IMR-90 (cell line): ENCODE data around the gene CTIF.

Source experiments
- BHLHE40 ChIP-seq: fragments of 150-350 bp; IDR thresholded peaks from 2 replicates; pipeline ENCODE4 v1.6.1; 2016; ENCODE audit warnings: mild to moderate bottlenecking, low read depth, low read length
- CEBPB ChIP-seq: IDR thresholded peaks from 2 replicates; pipeline ENCODE4 v1.6.1; 2012; ENCODE audit warnings: low read depth, low read length, improper control_type of control experiment
- CHD1 ChIP-seq: IDR thresholded peaks from 2 replicates; pipeline ENCODE4 v1.6.1; 2012; ENCODE audit warnings: low read depth, low read length, improper control_type of control experiment
- FOS ChIP-seq: fragments of 150-350 bp; IDR thresholded peaks from 2 replicates; pipeline ENCODE4 v1.6.1; 2016; ENCODE audit warnings: low read depth, low read length
- MAZ ChIP-seq: IDR thresholded peaks from 2 replicates; pipeline ENCODE4 v1.6.1; 2012; ENCODE audit warnings: low read depth, mild to moderate bottlenecking, low read length, improper control_type of control experiment, moderate library complexity, borderline replicate concordance
- MXI1 ChIP-seq: IDR thresholded peaks from 2 replicates; pipeline ENCODE4 v1.6.1; 2012; ENCODE audit warnings: low read depth, mild to moderate bottlenecking, low read length, moderate library complexity, borderline replicate concordance
- POLR2A ChIP-seq: IDR thresholded peaks from 2 replicates; pipeline ENCODE4 v1.6.1; 2012; ENCODE audit warnings: mild to moderate bottlenecking, low read depth, low read length
- RAD21 ChIP-seq: IDR thresholded peaks from 2 replicates; pipeline ENCODE4 v1.6.1; 2012; ENCODE audit warnings: low read length, improper control_type of control experiment
- RCOR1 ChIP-seq: IDR thresholded peaks from 2 replicates; pipeline ENCODE4 v1.6.1; 2012; ENCODE audit warnings: mild to moderate bottlenecking, low read length, improper control_type of control experiment; ENCODE audit not compliant: insufficient replicate concordance
- TF ChIP-seq, protein P1 (sequence below): conservative IDR thresholded peaks from 2 replicates; pipeline ENCODE4 v1.5.1; 2012; ENCODE audit warnings: mild to moderate bottlenecking, low read depth, low read length, improper control_type of control experiment
- TF ChIP-seq, protein P2 (sequence below): fragments of 150-350 bp; IDR thresholded peaks from 2 replicates; pipeline ENCODE4 v1.6.1; 2016; ENCODE audit warnings: low read depth, mild to moderate bottlenecking, low read length, moderate library complexity, borderline replicate concordance
- TF ChIP-seq, protein P3 (sequence below): fragments of 150-350 bp; IDR thresholded peaks from 2 replicates; pipeline ENCODE4 v1.6.1; 2017; ENCODE audit warnings: mild to moderate bottlenecking, antibody characterized with exemption, low read length, low read depth

DNA sequence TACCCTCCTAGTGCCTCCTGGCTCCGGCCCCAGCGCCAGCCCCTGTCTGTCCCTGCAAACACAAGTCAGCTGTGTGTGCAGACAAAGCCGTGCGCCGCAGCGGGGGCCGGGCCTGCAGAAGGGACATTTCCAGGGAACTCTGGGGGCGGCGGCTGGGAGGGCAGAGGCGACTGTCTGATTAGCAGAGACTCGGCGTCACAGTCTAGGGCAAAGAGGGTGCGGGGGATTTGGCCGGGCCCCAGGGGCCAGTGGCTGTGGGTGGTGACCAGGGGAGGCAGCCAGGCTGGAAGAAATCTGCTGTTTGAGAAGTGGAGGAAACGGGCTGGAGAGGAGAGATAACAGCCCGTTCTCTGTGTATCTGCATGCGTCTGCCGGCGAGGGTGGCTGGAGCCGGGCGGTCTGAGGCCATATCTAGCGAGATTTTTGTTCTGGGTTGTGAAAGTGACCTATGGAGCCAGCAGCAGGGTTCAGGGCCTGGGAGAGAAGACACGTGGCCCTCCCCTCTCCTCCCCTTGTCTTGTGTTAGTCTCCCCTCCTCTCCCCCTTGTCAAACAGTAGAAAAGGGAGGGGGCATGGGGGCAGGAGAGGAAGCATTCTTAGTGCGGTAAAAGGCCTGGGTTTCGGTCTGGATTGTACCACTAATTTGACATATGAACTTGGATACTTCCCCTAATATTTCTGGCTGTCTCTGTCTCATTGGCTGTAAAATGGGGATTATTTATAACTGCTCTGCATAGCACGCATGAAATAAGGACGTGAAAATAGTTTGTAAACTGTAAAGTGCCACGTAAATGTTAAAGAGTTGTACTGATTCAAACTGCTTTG, 242.5 kb downstream of the CTIF start:
- TF ChIP-seq, protein P1, sequence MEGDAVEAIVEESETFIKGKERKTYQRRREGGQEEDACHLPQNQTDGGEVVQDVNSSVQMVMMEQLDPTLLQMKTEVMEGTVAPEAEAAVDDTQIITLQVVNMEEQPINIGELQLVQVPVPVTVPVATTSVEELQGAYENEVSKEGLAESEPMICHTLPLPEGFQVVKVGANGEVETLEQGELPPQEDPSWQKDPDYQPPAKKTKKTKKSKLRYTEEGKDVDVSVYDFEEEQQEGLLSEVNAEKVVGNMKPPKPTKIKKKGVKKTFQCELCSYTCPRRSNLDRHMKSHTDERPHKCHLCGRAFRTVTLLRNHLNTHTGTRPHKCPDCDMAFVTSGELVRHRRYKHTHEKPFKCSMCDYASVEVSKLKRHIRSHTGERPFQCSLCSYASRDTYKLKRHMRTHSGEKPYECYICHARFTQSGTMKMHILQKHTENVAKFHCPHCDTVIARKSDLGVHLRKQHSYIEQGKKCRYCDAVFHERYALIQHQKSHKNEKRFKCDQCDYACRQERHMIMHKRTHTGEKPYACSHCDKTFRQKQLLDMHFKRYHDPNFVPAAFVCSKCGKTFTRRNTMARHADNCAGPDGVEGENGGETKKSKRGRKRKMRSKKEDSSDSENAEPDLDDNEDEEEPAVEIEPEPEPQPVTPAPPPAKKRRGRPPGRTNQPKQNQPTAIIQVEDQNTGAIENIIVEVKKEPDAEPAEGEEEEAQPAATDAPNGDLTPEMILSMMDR, result no peak
- TF ChIP-seq POLR2A, result no peak
- TF ChIP-seq MXI1, result peak; percentile 28; the same call in 1 of the 2 replicates
- TF ChIP-seq, protein P2, sequence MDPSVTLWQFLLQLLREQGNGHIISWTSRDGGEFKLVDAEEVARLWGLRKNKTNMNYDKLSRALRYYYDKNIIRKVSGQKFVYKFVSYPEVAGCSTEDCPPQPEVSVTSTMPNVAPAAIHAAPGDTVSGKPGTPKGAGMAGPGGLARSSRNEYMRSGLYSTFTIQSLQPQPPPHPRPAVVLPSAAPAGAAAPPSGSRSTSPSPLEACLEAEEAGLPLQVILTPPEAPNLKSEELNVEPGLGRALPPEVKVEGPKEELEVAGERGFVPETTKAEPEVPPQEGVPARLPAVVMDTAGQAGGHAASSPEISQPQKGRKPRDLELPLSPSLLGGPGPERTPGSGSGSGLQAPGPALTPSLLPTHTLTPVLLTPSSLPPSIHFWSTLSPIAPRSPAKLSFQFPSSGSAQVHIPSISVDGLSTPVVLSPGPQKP, result no peak
- peak; percentile 32; the same call in 1 of the 2 replicates for TF ChIP-seq BHLHE40
- TF ChIP-seq CHD1, result no peak
- peak; percentile 47; the same call in 1 of the 2 replicates for TF ChIP-seq FOS
- TF ChIP-seq CEBPB, result no peak
- TF ChIP-seq MAZ, result peak; percentile 40
- TF ChIP-seq, protein P3, sequence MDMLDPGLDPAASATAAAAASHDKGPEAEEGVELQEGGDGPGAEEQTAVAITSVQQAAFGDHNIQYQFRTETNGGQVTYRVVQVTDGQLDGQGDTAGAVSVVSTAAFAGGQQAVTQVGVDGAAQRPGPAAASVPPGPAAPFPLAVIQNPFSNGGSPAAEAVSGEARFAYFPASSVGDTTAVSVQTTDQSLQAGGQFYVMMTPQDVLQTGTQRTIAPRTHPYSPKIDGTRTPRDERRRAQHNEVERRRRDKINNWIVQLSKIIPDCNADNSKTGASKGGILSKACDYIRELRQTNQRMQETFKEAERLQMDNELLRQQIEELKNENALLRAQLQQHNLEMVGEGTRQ, result peak; percentile 20; the same call in 1 of the 2 replicates
- no peak for TF ChIP-seq RCOR1
- TF ChIP-seq RAD21, result no peak
